Measurements from ENCODE around the gene FHIT.

Gene FHIT

GRCh38 chr3:61169621-61170251 is 81.5 kb downstream of the FHIT start:
- no peak for DNase-seq (ENCODE audit: low spot score)

GRCh38 chr3:61168286-61168685 is 83.0 kb downstream of the FHIT start:
- no peak for DNase-seq (ENCODE audit: low spot score)

GRCh38 chr3:61162965-61163364 is 88.3 kb downstream of the FHIT start:
- DNase-seq (ENCODE audit: low spot score), result no peak

- DNase-seq (ENCODE audit: low spot score), result no peak
Measured at GRCh38 chr3:61158667-61159066, 92.6 kb downstream of the FHIT start.

GRCh38 chr3:61158216-61158615 is 93.0 kb downstream of the FHIT start:
- no peak for DNase-seq (ENCODE audit: low spot score)

- DNase-seq (ENCODE audit: low spot score), result no peak
Measured at GRCh38 chr3:61157414-61157813, 93.8 kb downstream of the FHIT start.

GRCh38 chr3:61155701-61156292 is 95.5 kb downstream of the FHIT start:
- no peak for DNase-seq (ENCODE audit: low spot score)

GRCh38 chr3:61154457-61155198 is 96.6 kb downstream of the FHIT start:
- no peak for DNase-seq (ENCODE audit: low spot score)

GRCh38 chr3:61152071-61152470 is 99.2 kb downstream of the FHIT start:
- no peak for DNase-seq (ENCODE audit: low spot score)

GRCh38 chr3:61149236-61149635 is 102.0 kb downstream of the FHIT start:
- no peak for DNase-seq (ENCODE audit: low spot score)

- DNase-seq (ENCODE audit: low spot score), result peak; percentile 73
Measured at GRCh38 chr3:61146010-61146890, 105.0 kb downstream of the FHIT start.

- no peak for DNase-seq (ENCODE audit: low spot score)
Measured at GRCh38 chr3:61141697-61142096, 109.6 kb downstream of the FHIT start.

- DNase-seq (ENCODE audit: low spot score), result no peak
Measured at GRCh38 chr3:61141227-61141626, 110.0 kb downstream of the FHIT start.

GRCh38 chr3:61139686-61140085 is 111.6 kb downstream of the FHIT start:
- DNase-seq (ENCODE audit: low spot score), result no peak

GRCh38 chr3:61138401-61138800 is 112.9 kb downstream of the FHIT start:
- DNase-seq (ENCODE audit: low spot score), result no peak

GRCh38 chr3:61136191-61136590 is 115.1 kb downstream of the FHIT start:
- DNase-seq (ENCODE audit: low spot score), result no peak

- no peak for DNase-seq (ENCODE audit: low spot score)
Measured at GRCh38 chr3:61134532-61134931, 116.7 kb downstream of the FHIT start.

GRCh38 chr3:61132062-61132461 is 119.2 kb downstream of the FHIT start:
- DNase-seq (ENCODE audit: low spot score), result no peak

- no peak for DNase-seq (ENCODE audit: low spot score)
Measured at GRCh38 chr3:61118830-61119229, 132.4 kb downstream of the FHIT start.

GRCh38 chr3:61117045-61117898 is 134.0 kb downstream of the FHIT start:
- no peak for DNase-seq (ENCODE audit: low spot score)

- no peak for DNase-seq (ENCODE audit: low spot score)
Measured at GRCh38 chr3:61114316-61114953, 136.8 kb downstream of the FHIT start.
